Measurements from ENCODE around the gene EPGN.

Gene EPGN

GRCh38 chr4:74279716-74280115 lies 28.6 kb upstream of the EPGN start:
- H3K4me3 ChIP-seq (ENCODE audit: insufficient read depth, low read length, poor library complexity, severe bottlenecking), result no peak overlapping the region
- H4K20me1 ChIP-seq (ENCODE audit: low read depth, low read length), result no peaks in the 10 kb centered on the region
- no peak overlapping the region for H2AFZ ChIP-seq (ENCODE audit: low read depth, low read length, severe bottlenecking)
- no peaks in the 10 kb centered on the region for H3K79me2 ChIP-seq (ENCODE audit: insufficient read depth, low read length)
- H3K27me3 ChIP-seq (ENCODE audit: low read length), result no peaks in the 10 kb centered on the region
- no peak overlapping the region for H3K27ac ChIP-seq (ENCODE audit: low read depth, low read length)
- H3K36me3 ChIP-seq (ENCODE audit: low read length), result no peaks in the 10 kb centered on the region
- no peaks in the 10 kb centered on the region for H3K9me3 ChIP-seq (ENCODE audit: insufficient read depth, low read length)
- H3K4me2 ChIP-seq (ENCODE audit: low read depth, low read length, poor library complexity, severe bottlenecking), result no peak overlapping the region
- H3K9me2 ChIP-seq (replicated peaks; ENCODE audit: insufficient read depth, low read length), result no peaks in the 10 kb centered on the region
- no peaks in the 10 kb centered on the region for H3F3A ChIP-seq (ENCODE audit: insufficient read depth)
- TF ChIP-seq EZH2phosphoT487 (conservative IDR thresholded peaks at IDR 0.05; ENCODE audit: low read length), result no peak
- no peak overlapping the region for H3K9ac ChIP-seq (ENCODE audit: low read length)

GRCh38 chr4:74282926-74283325 lies 25.3 kb upstream of the EPGN start:
- H3K4me2 ChIP-seq (ENCODE audit: low read depth, low read length, poor library complexity, severe bottlenecking), result no peak overlapping the region

GRCh38 chr4:74283614-74284013 lies 24.7 kb upstream of the EPGN start:
- Histone ChIP-seq H3K9me2 (replicated peaks; ENCODE audit: insufficient read depth, low read length) (no peaks in the 10 kb centered on the region), H3K9ac (ENCODE audit: low read length) (no peak overlapping the region), H3F3A (ENCODE audit: insufficient read depth) (no peaks in the 10 kb centered on the region), H3K9me3 (ENCODE audit: insufficient read depth, low read length) (no peaks in the 10 kb centered on the region), H3K79me2 (ENCODE audit: insufficient read depth, low read length) (no peaks in the 10 kb centered on the region), H3K27ac (ENCODE audit: low read depth, low read length) (no peak overlapping the region), H3K36me3 (ENCODE audit: low read length) (no peaks in the 10 kb centered on the region), H3K4me3 (ENCODE audit: insufficient read depth, low read length, poor library complexity, severe bottlenecking) (no peak overlapping the region), H3K27me3 (ENCODE audit: low read length) (no peaks in the 10 kb centered on the region), H2AFZ (ENCODE audit: low read depth, low read length, severe bottlenecking) (no peak overlapping the region), H4K20me1 (ENCODE audit: low read depth, low read length) (no peaks in the 10 kb centered on the region), H3K4me2 (ENCODE audit: low read depth, low read length, poor library complexity, severe bottlenecking) (no peak overlapping the region)
- no peak for TF ChIP-seq CTCF (IDR thresholded peaks at IDR 0.05; ENCODE audit: insufficient read depth, low read length, poor library complexity, severe bottlenecking)
- TF ChIP-seq EZH2phosphoT487 (conservative IDR thresholded peaks at IDR 0.05; ENCODE audit: low read length), result no peak

More at GRCh38 chr4:74282926-74283325, 25.3 kb upstream of the EPGN start:
- Histone ChIP-seq H3F3A (ENCODE audit: insufficient read depth) (no peaks in the 10 kb centered on the region), H3K79me2 (ENCODE audit: insufficient read depth, low read length) (no peaks in the 10 kb centered on the region), H3K27ac (ENCODE audit: low read depth, low read length) (no peak overlapping the region), H4K20me1 (ENCODE audit: low read depth, low read length) (no peaks in the 10 kb centered on the region), H3K9ac (ENCODE audit: low read length) (no peak overlapping the region), H3K9me2 (replicated peaks; ENCODE audit: insufficient read depth, low read length) (no peaks in the 10 kb centered on the region), H3K4me3 (ENCODE audit: insufficient read depth, low read length, poor library complexity, severe bottlenecking) (no peak overlapping the region), H3K27me3 (ENCODE audit: low read length) (no peaks in the 10 kb centered on the region), H3K9me3 (ENCODE audit: insufficient read depth, low read length) (no peaks in the 10 kb centered on the region), H2AFZ (ENCODE audit: low read depth, low read length, severe bottlenecking) (no peak overlapping the region), H3K36me3 (ENCODE audit: low read length) (no peaks in the 10 kb centered on the region)
- TF ChIP-seq CTCF (IDR thresholded peaks at IDR 0.05; ENCODE audit: insufficient read depth, low read length, poor library complexity, severe bottlenecking), result no peak
- no peak for TF ChIP-seq EZH2phosphoT487 (conservative IDR thresholded peaks at IDR 0.05; ENCODE audit: low read length)

- no peaks in the 10 kb centered on the region for H3K9me2 ChIP-seq (replicated peaks; ENCODE audit: insufficient read depth, low read length)
- TF ChIP-seq EZH2phosphoT487 (conservative IDR thresholded peaks at IDR 0.05; ENCODE audit: low read length) (no peak), CTCF (IDR thresholded peaks at IDR 0.05; ENCODE audit: insufficient read depth, low read length, poor library complexity, severe bottlenecking) (no peak)
- H3K27me3 ChIP-seq (ENCODE audit: low read length), result no peaks in the 10 kb centered on the region
- no peak overlapping the region for H2AFZ ChIP-seq (ENCODE audit: low read depth, low read length, severe bottlenecking)
- H4K20me1 ChIP-seq (ENCODE audit: low read depth, low read length), result no peaks in the 10 kb centered on the region
- H3K36me3 ChIP-seq (ENCODE audit: low read length), result no peaks in the 10 kb centered on the region
- H3K27ac ChIP-seq (ENCODE audit: low read depth, low read length), result no peak overlapping the region
- H3K4me2 ChIP-seq (ENCODE audit: low read depth, low read length, poor library complexity, severe bottlenecking), result no peak overlapping the region
- no peak overlapping the region for H3K9ac ChIP-seq (ENCODE audit: low read length)
- no peaks in the 10 kb centered on the region for H3F3A ChIP-seq (ENCODE audit: insufficient read depth)
- H3K4me3 ChIP-seq (ENCODE audit: insufficient read depth, low read length, poor library complexity, severe bottlenecking), result no peak overlapping the region
- no peaks in the 10 kb centered on the region for H3K9me3 ChIP-seq (ENCODE audit: insufficient read depth, low read length)
- no peaks in the 10 kb centered on the region for H3K79me2 ChIP-seq (ENCODE audit: insufficient read depth, low read length)
Measured at GRCh38 chr4:74284053-74284452, 24.2 kb upstream of the EPGN start.
